ENCODE data around the gene ADAMTS17.

DNA sequence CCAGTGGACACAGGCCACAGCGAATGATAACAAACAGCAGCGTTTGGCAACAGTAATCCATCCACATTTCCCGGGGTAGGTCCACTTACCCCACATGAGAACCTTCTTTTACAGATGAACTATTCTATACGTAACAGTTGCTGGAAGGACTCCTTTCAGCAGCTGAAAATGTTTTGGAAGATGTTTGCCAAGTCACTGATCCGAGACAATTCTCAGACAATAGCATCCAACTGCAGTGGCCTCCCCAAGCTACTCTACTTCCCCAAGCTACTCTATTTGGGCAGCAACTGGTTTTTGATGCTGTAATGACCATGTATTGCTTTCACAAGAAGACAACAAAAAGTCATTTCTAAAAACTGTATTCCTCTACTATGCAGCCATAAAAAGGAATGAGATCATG is 87.5 kb downstream of the ADAMTS17 start:
- TF ChIP-seq, protein P1, sequence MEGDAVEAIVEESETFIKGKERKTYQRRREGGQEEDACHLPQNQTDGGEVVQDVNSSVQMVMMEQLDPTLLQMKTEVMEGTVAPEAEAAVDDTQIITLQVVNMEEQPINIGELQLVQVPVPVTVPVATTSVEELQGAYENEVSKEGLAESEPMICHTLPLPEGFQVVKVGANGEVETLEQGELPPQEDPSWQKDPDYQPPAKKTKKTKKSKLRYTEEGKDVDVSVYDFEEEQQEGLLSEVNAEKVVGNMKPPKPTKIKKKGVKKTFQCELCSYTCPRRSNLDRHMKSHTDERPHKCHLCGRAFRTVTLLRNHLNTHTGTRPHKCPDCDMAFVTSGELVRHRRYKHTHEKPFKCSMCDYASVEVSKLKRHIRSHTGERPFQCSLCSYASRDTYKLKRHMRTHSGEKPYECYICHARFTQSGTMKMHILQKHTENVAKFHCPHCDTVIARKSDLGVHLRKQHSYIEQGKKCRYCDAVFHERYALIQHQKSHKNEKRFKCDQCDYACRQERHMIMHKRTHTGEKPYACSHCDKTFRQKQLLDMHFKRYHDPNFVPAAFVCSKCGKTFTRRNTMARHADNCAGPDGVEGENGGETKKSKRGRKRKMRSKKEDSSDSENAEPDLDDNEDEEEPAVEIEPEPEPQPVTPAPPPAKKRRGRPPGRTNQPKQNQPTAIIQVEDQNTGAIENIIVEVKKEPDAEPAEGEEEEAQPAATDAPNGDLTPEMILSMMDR (IDR thresholded peaks at IDR 0.05; ENCODE audit: low read depth, low read length), result no peak
- no peak for TF ChIP-seq EZH2phosphoT487 (IDR thresholded peaks at IDR 0.05; ENCODE audit: low read depth)

All from OCI-LY3 (cell line).